HCT116 (cell line): ENCODE measurements around the gene STARD7. TPM values are rescaled to one million over a fixed set of nuclear protein-coding genes. Genes with fewer than 3 reads are reported as not detected.
A peak's percentile ranks its signal among the peaks of the same experiment; 100 is the strongest.

ENCODE experiments used
- ATAC-seq: fragments of 200-7000 bp; cut with Tn5 transposase; 2 replicates; pipeline ENCODE4 v1.9.1; 2020; ENCODE audit warnings: mild to moderate bottlenecking, moderate library complexity
- BruUV-seq: library from RNA; stranded (reverse); fragments of 400-500 nt; replicated peaks from 2 replicates; lab custom pipeline; 2021; lab: Mats Ljungman, UMichigan
- CTCF ChIA-PET: fragments of 300-600 bp; sonication (Branson Sonifier 250); formaldehyde crosslinking; loops from one replicate; lab custom pipeline; 2021; ENCODE audit warnings: antibody characterized with exemption; lab: Charles Lee
- POLR2A ChIA-PET: fragments of 300-600, 350-600 bp; sonication (Branson Sonifier 250); formaldehyde crosslinking; loops from one replicate; lab custom pipeline; 2021; ENCODE audit warnings: antibody characterized with exemption; lab: Charles Lee
- RAD21 ChIA-PET, 2 experiments: fragments of 300-600 bp; sonication (Branson Sonifier 250); formaldehyde crosslinking; loops; one replicate each; lab custom pipeline; 2023; ENCODE audit warnings: low total read pairs in 2 of 2; ENCODE audit not compliant: uncharacterized antibody in 2 of 2, unreplicated experiment in 2 of 2, low non-redundant PET in 1 of 2; lab: Charles Lee
- DNase-seq: peaks from one replicate; pipeline ENCODE4 v3.0.0-alpha.2; 2010; ENCODE audit warnings: low read depth, low spot score
- H2AFZ ChIP-seq: fragments of 200-600 bp; shearing (Covaris generic), sonication (generic); 2 replicates; pipeline ENCODE4 v1.6.1; 2017; ENCODE audit warnings: low read depth, mixed run types, mixed read lengths, antibody characterized with exemption, low read length; ENCODE audit not compliant: poor library complexity, severe bottlenecking
- H3K27ac ChIP-seq: 2 replicates; pipeline ENCODE4 v1.5.1; 2012; ENCODE audit warnings: low read depth, low read length
- H3K27me3 ChIP-seq: fragments of 200-600 bp; sonication (generic); 2 replicates; pipeline ENCODE4 v1.6.1; 2016; ENCODE audit warnings: mixed run types, low read length, mixed read lengths; ENCODE audit not compliant: insufficient read depth
- H3K36me3 ChIP-seq, 2 experiments: fragments of 200-500 bp in 1 of 2; fragments of 200-600 bp in 1 of 2; sonication (Bioruptor generic) in 1 of 2; sonication (generic) in 1 of 2; 2 replicates each; pipeline versions ENCODE4 v1.5.1 to v1.6.1; 2014 to 2016; ENCODE audit warnings: low read length in 2 of 2, inconsistent platforms in 1 of 2, mixed read lengths in 1 of 2, mixed run types in 1 of 2; ENCODE audit not compliant: insufficient read depth in 2 of 2, control insufficient read depth in 1 of 2
- H3K4me1 ChIP-seq, 2 experiments: fragments of 200-600 bp in 1 of 2; sonication (generic) in 1 of 2; 2 replicates each; pipeline versions ENCODE4 v1.5.1 to v1.6.1; 2012 to 2017; ENCODE audit warnings: low read length in 2 of 2, inconsistent platforms in 1 of 2, mild to moderate bottlenecking in 1 of 2, mixed read lengths in 1 of 2, mixed run types in 1 of 2, moderate library complexity in 1 of 2; ENCODE audit not compliant: insufficient read depth in 2 of 2, control insufficient read depth in 1 of 2
- H3K4me2 ChIP-seq: fragments of 200-600 bp; sonication (generic); 2 replicates; pipeline ENCODE4 v1.6.1; 2017; ENCODE audit warnings: mixed run types, low read length, mixed read lengths
- H3K4me3 ChIP-seq, 2 experiments: fragments of 200-600 bp in 1 of 2; sonication (generic) in 1 of 2; replicated peaks in 1 of 2; 2 replicates each; pipeline ENCODE4 v1.5.1; 2011 to 2016; ENCODE audit warnings: low read length in 2 of 2, control low read depth in 1 of 2, low read depth in 1 of 2, mild to moderate bottlenecking in 1 of 2, mixed read lengths in 1 of 2, mixed run types in 1 of 2
- H3K79me2 ChIP-seq: fragments of 200-600 bp; sonication (generic); 2 replicates; pipeline ENCODE4 v1.6.1; 2017; ENCODE audit warnings: mild to moderate bottlenecking, mixed run types, low read length, moderate library complexity, mixed read lengths; ENCODE audit not compliant: insufficient read depth
- H3K9ac ChIP-seq: fragments of 200-600 bp; sonication (generic); 2 replicates; pipeline ENCODE4 v1.6.1; 2016; ENCODE audit warnings: low read length, mixed read lengths
- H3K9me2 ChIP-seq: fragments of 200-600 bp; sonication (generic), shearing (Covaris generic); 2 replicates; pipeline ENCODE4 v1.6.1; 2017; ENCODE audit warnings: mixed run types, mild to moderate bottlenecking, moderate library complexity; ENCODE audit not compliant: insufficient read depth
- H3K9me3 ChIP-seq, 2 experiments: fragments of 200-500 bp in 1 of 2; fragments of 200-600 bp in 1 of 2; sonication (Bioruptor generic) in 1 of 2; sonication (generic) in 1 of 2; 2 replicates each; pipeline ENCODE4 v1.6.1; 2014 to 2017; ENCODE audit warnings: low read length in 2 of 2, mixed read lengths in 2 of 2, inconsistent platforms in 1 of 2, low read depth in 1 of 2, mild to moderate bottlenecking in 1 of 2, mixed run types in 1 of 2, moderate library complexity in 1 of 2; ENCODE audit not compliant: control insufficient read depth in 1 of 2, insufficient read depth in 1 of 2
- H4K20me1 ChIP-seq: fragments of 200-600 bp; sonication (generic), shearing (Covaris generic); 2 replicates; pipeline ENCODE4 v1.6.1; 2017; ENCODE audit warnings: mixed run types, mild to moderate bottlenecking, moderate library complexity; ENCODE audit not compliant: insufficient read depth
- ATF3 ChIP-seq: IDR thresholded peaks from 2 replicates; pipeline ENCODE4 v1.6.1; 2012
- CTCF ChIP-seq, 3 experiments: fragments of 200-600 bp in 1 of 3; sonication (generic) in 1 of 3; IDR thresholded peaks in 2 of 3; conservative IDR thresholded peaks in 1 of 3; 2 replicates each; pipeline ENCODE4 v1.5.1; 2012 to 2017; ENCODE audit warnings: low read depth in 2 of 3, low read length in 2 of 3, antibody characterized with exemption in 1 of 3, borderline replicate concordance in 1 of 3, control low read depth in 1 of 3, mild to moderate bottlenecking in 1 of 3, mixed read lengths in 1 of 3, mixed run types in 1 of 3, moderate library complexity in 1 of 3; ENCODE audit not compliant: insufficient read depth in 1 of 3
- RAD21 ChIP-seq: IDR thresholded peaks from 2 replicates; pipeline ENCODE4 v1.6.1; 2012; ENCODE audit warnings: low read depth, mild to moderate bottlenecking
- intact Hi-C: fragments of 100-400 bp; cut with micrococcal nuclease; formaldehyde crosslinking; loops from 2 replicates; pipeline ENCODE4 v1.10.0; 2022
- total RNA-seq: library from RNA; stranded (reverse); gene quantifications from one replicate; pipeline ENCODE4 v1.2.1, GENCODE V29; 2021; ENCODE audit not compliant: unreplicated experiment

Gene STARD7
- total RNA-seq, 1 experiment from 2014 or later: 160 TPM

- no TSS peak for BruUV-seq
- Histone ChIP-seq H3K79me2 (peaks cover 6% of the 10 kb centered on the region; the same call in 1 of the 2 replicates), H3K36me3 (peaks cover 4 to 8% of the 10 kb centered on the region in 2 experiments; a peak in 2 of 4 replicates), H3K4me2 (peak within 1 kb of the TSS; percentile 40), H3K27ac (peak within 1 kb of the TSS; percentile 18; the same call in 1 of the 2 replicates), H3K4me3 (0 out of 4 replicates have a peak within 1 kb of the TSS, but pooled peaks of 1 of the 2 experiments have one; percentile 7), H3K9me2 (no peaks in the 10 kb centered on the region), H3K9me3 (no peaks in the 10 kb centered on the region), H3K4me1 (peaks cover 4 to 19% of the 10 kb centered on the region in 2 experiments; a peak in 3 of 4 replicates), H2AFZ (no peak within 1 kb of the TSS), H3K27me3 (no peaks in the 10 kb centered on the region), H3K9ac (no peak within 1 kb of the TSS), H4K20me1 (no peaks in the 10 kb centered on the region)
- ChIA-PET CTCF (interaction anchor here (1.2 to 2.3 kb wide), 9 partner anchors 11 to 371 kb away, joined by 3 to 58 read pairs (median 5); partner anchors contain the start of genes ADRA2B and STARD7), RAD21 (interaction anchor here (0.9 to 2.2 kb wide), 3 partner anchors 36 to 122 kb away, joined by 3 to 16 read pairs (median 12); no protein-coding TSS in a partner anchor), POLR2A (interaction anchor here (0.6 to 1.1 kb wide), 2 partner anchors 70 to 128 kb away, joined by 3 to 5 read pairs; partner anchors contain the start of gene STARD7)
- no peak for DNase-seq
- ATAC-seq: peak; percentile 78
- intact Hi-C loops: loop anchor here (1.0 to 2.0 kb wide), 2 partner anchors 36 to 128 kb away; partner anchors contain the start of gene CIAO1
- TF ChIP-seq CTCF (IDR thresholded peaks at IDR 0.05 in 2 of 3, conservative IDR thresholded peaks at IDR 0.05 in 1 of 3; ENCODE audit: borderline replicate concordance in 1 of 3, insufficient read depth in 1 of 3, low read depth in 2 of 3, low read length in 2 of 3): peak; percentile 64 to 66 (median 66)
- no peak for TF ChIP-seq ATF3
- peak; percentile 78 for TF ChIP-seq RAD21
Measured at GRCh38 chr2:96138179-96139145, 70.2 kb downstream of the STARD7 start, which contains the start of gene ASTL. Gene ASTL, minus strand, starts transcription at chr2:96138502. Its CDS starts 66 bp downstream, at chr2:96138436.
